Duodenal mucosa (tissue), 2 donors: ENCODE measurements around the gene RNF157.

Experiments used
- H3K27ac ChIP-seq: one replicate; pipeline ENCODE4 v1.7.0; 2013; ENCODE audit warnings: low read depth, low read length
- H3K27me3 ChIP-seq, 2 donors: one replicate each; pipeline ENCODE4 v1.7.0; 2013; ENCODE audit warnings: low read length in 2 of 2, control low read depth in 1 of 2; ENCODE audit not compliant: insufficient read depth in 2 of 2, control insufficient read depth in 1 of 2
- H3K36me3 ChIP-seq, 2 donors: one replicate each; pipeline ENCODE4 v1.7.0; 2013; ENCODE audit warnings: low read length in 2 of 2, control low read depth in 1 of 2; ENCODE audit not compliant: insufficient read depth in 2 of 2, control insufficient read depth in 1 of 2
- H3K4me1 ChIP-seq, 2 donors: one replicate each; pipeline ENCODE4 v1.7.0; 2013; ENCODE audit warnings: low read length in 2 of 2, control low read depth in 1 of 2; ENCODE audit not compliant: insufficient read depth in 2 of 2, control insufficient read depth in 1 of 2
- H3K4me3 ChIP-seq, 2 donors: one replicate each; pipeline ENCODE4 v1.7.0; 2013; ENCODE audit warnings: low read length in 2 of 2, low read depth in 1 of 2
- H3K9ac ChIP-seq, 2 donors: one replicate each; pipeline ENCODE4 v1.7.0; 2013; ENCODE audit warnings: low read length in 2 of 2, low read depth in 1 of 2
- H3K9me3 ChIP-seq, 2 donors: one replicate each; pipeline ENCODE4 v1.7.0; 2013; ENCODE audit warnings: low read length in 2 of 2, control low read depth in 1 of 2; ENCODE audit not compliant: control insufficient read depth in 1 of 2

Gene RNF157

GRCh38 chr17:76106703-76107102, 133.6 kb downstream of the RNF157 start:
- Histone ChIP-seq H3K36me3 (peaks cover 4 to 5% of the 10 kb centered on the region in 2 donors), H3K9ac (no peak overlapping the region), H3K27ac (no peak overlapping the region), H3K27me3 (no peaks in the 10 kb centered on the region), H3K9me3 (no peaks in the 10 kb centered on the region), H3K4me3 (no peak overlapping the region), H3K4me1 (peaks cover 15 to 16% of the 10 kb centered on the region in 2 donors)

- H3K36me3 ChIP-seq, result peaks cover 11 to 17% of the 10 kb centered on the region in 2 donors
- no peak overlapping the region for H3K27ac ChIP-seq
- H3K4me3 ChIP-seq, result no peak overlapping the region
- H3K9me3 ChIP-seq, result no peaks in the 10 kb centered on the region
- H3K9ac ChIP-seq, result no peak overlapping the region
- no peaks in the 10 kb centered on the region for H3K27me3 ChIP-seq
- H3K4me1 ChIP-seq, result peaks cover 15 to 16% of the 10 kb centered on the region in 2 donors
These were observed 135.4 kb downstream of the RNF157 start for GRCh38 chr17:76104896-76105231.

GRCh38 chr17:76104140-76104895, 136.0 kb downstream of the RNF157 start:
- H3K36me3 ChIP-seq, result peaks cover 11 to 23% of the 10 kb centered on the region in 2 donors
- peak overlapping the region; percentile 80 to 87 for H3K9ac ChIP-seq
- peak overlapping the region; percentile 39 for H3K27ac ChIP-seq
- no peaks in the 10 kb centered on the region for H3K27me3 ChIP-seq
- peak overlapping the region; percentile 79 to 91 for H3K4me3 ChIP-seq
- no peaks in the 10 kb centered on the region for H3K9me3 ChIP-seq
- peaks cover 15 to 16% of the 10 kb centered on the region in 2 donors for H3K4me1 ChIP-seq

- Histone ChIP-seq H3K27me3 (no peaks in the 10 kb centered on the region), H3K4me1 (peaks cover 15 to 16% of the 10 kb centered on the region in 2 donors), H3K27ac (peak within 1 kb of the TSS; percentile 43), H3K36me3 (peaks cover 11 to 24% of the 10 kb centered on the region in 2 donors), H3K9me3 (no peaks in the 10 kb centered on the region), H3K4me3 (peak within 1 kb of the TSS; percentile 79 to 91), H3K9ac (peak within 1 kb of the TSS; percentile 80 to 87)
These were observed 136.8 kb downstream of the RNF157 start, which contains the start of gene EXOC7 for GRCh38 chr17:76103274-76104139. TSS of gene EXOC7 (minus strand) at chr17:76103787. CDS start at chr17:76103692, 95 bp downstream.

- Histone ChIP-seq H3K36me3 (peaks cover 11 to 25% of the 10 kb centered on the region in 2 donors), H3K27me3 (no peaks in the 10 kb centered on the region), H3K4me3 (peak overlapping the region; percentile 79 to 91), H3K4me1 (peaks cover 15 to 16% of the 10 kb centered on the region in 2 donors), H3K27ac (no peak overlapping the region), H3K9me3 (no peaks in the 10 kb centered on the region), H3K9ac (peak overlapping the region; percentile 80 to 87)
These were observed 137.4 kb downstream of the RNF157 start for GRCh38 chr17:76102944-76103273.

- Histone ChIP-seq H3K4me3 (no peak overlapping the region), H3K4me1 (peaks cover 3 to 7% of the 10 kb centered on the region in 2 donors), H3K27me3 (no peaks in the 10 kb centered on the region), H3K36me3 (peaks cover 31 to 62% of the 10 kb centered on the region in 2 donors), H3K27ac (no peak overlapping the region), H3K9me3 (no peaks in the 10 kb centered on the region), H3K9ac (no peak overlapping the region)
These were observed 142.5 kb downstream of the RNF157 start for GRCh38 chr17:76097716-76098295.

- H3K36me3 ChIP-seq, result peaks cover 27 to 64% of the 10 kb centered on the region in 2 donors
- H3K4me1 ChIP-seq, result no peaks in the 10 kb centered on the region
- H3K27ac ChIP-seq, result no peak overlapping the region
- no peaks in the 10 kb centered on the region for H3K27me3 ChIP-seq
- H3K9ac ChIP-seq, result no peak overlapping the region
- H3K4me3 ChIP-seq, result no peak overlapping the region
- H3K9me3 ChIP-seq, result no peaks in the 10 kb centered on the region
These were observed 144.3 kb downstream of the RNF157 start for GRCh38 chr17:76095943-76096342.

GRCh38 chr17:76094046-76094445, 146.2 kb downstream of the RNF157 start:
- H3K9ac ChIP-seq, result no peak overlapping the region
- H3K27me3 ChIP-seq, result no peaks in the 10 kb centered on the region
- H3K4me3 ChIP-seq, result no peak overlapping the region
- H3K36me3 ChIP-seq, result peaks cover 35 to 71% of the 10 kb centered on the region in 2 donors
- no peaks in the 10 kb centered on the region for H3K9me3 ChIP-seq
- H3K4me1 ChIP-seq, result no peaks in the 10 kb centered on the region
- no peak overlapping the region for H3K27ac ChIP-seq

- Histone ChIP-seq H3K9me3 (no peaks in the 10 kb centered on the region), H3K9ac (no peak overlapping the region), H3K36me3 (peaks cover 43 to 80% of the 10 kb centered on the region in 2 donors), H3K4me1 (no peaks in the 10 kb centered on the region), H3K27ac (no peak overlapping the region), H3K4me3 (no peak overlapping the region), H3K27me3 (no peaks in the 10 kb centered on the region)
These were observed 147.5 kb downstream of the RNF157 start for GRCh38 chr17:76092526-76093413.
